Osteocyte (in vitro differentiated cells): ENCODE data around the gene GYG1. TPM values are rescaled to one million over a fixed set of nuclear protein-coding genes. Genes with fewer than 3 reads are reported as not detected.
A peak's percentile ranks its signal among the peaks of the same experiment; 100 is the strongest.

ENCODE experiments used
- DNase-seq: peaks from one replicate; pipeline ENCODE4 v3.0.0; 2021; ENCODE audit warnings: mixed read lengths; ENCODE audit not compliant: unreplicated experiment; ENCODE audit errors: extremely low spot score
- H3K27ac Mint-ChIP-seq: one replicate; pipeline ENCODE4 v1.8.0; 2021; ENCODE audit warnings: mild to moderate bottlenecking, mixed read lengths; ENCODE audit not compliant: unreplicated experiment
- H3K27me3 Mint-ChIP-seq: one replicate; pipeline ENCODE4 v1.8.0; 2021; ENCODE audit warnings: mixed read lengths; ENCODE audit not compliant: unreplicated experiment
- H3K36me3 Mint-ChIP-seq: one replicate; pipeline ENCODE4 v1.8.0; 2021; ENCODE audit warnings: mixed read lengths; ENCODE audit not compliant: unreplicated experiment
- H3K4me1 Mint-ChIP-seq: one replicate; pipeline ENCODE4 v1.8.0; 2021; ENCODE audit warnings: mixed read lengths; ENCODE audit not compliant: unreplicated experiment
- H3K4me3 Mint-ChIP-seq: one replicate; pipeline ENCODE4 v1.8.0; 2021; ENCODE audit warnings: mild to moderate bottlenecking, moderate library complexity, mixed read lengths; ENCODE audit not compliant: unreplicated experiment
- H3K9me3 Mint-ChIP-seq: one replicate; pipeline ENCODE4 v1.8.0; 2021; ENCODE audit warnings: mixed read lengths; ENCODE audit not compliant: unreplicated experiment
- total RNA-seq: library from RNA; stranded (reverse); gene quantifications from 2 replicates; pipeline ENCODE4 v1.2.1, GENCODE V29; 2021
- TF ChIP-seq, protein P1 (sequence below): fragments of 200-600 bp; sonication (generic); IDR thresholded peaks from 2 replicates; pipeline ENCODE4 v1.5.0; 2021; ENCODE audit warnings: antibody characterized with exemption, mild to moderate bottlenecking, moderate library complexity

GYG1 gene
- total RNA-seq, 1 donor from 2014 or later: 43.0 TPM

DNA sequence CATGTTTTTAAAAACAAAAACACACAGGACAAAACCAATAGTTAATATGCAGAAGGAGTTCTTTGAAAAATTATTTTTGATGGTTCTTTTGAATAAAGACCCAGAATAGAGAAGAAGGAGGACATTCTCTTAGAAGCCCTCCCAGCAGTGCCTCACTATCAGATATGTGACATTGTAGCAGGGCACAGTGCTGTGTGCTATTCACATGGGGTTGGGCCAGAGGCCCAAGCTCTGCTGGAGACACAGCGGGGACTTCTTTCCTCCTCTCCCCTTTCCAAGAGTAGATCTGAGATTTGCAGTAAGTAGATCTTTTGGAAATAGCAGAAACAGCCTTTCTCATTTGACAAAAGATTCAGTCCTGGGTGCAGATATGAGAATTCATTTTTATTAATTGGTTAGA is 6.3 kb downstream of the GYG1 start:
- Mint-ChIP-seq H3K27ac (no peak overlapping the region), H3K36me3 (peaks cover 44% of the 10 kb centered on the region), H3K9me3 (no peaks in the 10 kb centered on the region), H3K4me3 (no peak overlapping the region), H3K4me1 (peaks cover 18% of the 10 kb centered on the region), H3K27me3 (no peaks in the 10 kb centered on the region)
- DNase-seq: no peak
- TF ChIP-seq, protein P1, sequence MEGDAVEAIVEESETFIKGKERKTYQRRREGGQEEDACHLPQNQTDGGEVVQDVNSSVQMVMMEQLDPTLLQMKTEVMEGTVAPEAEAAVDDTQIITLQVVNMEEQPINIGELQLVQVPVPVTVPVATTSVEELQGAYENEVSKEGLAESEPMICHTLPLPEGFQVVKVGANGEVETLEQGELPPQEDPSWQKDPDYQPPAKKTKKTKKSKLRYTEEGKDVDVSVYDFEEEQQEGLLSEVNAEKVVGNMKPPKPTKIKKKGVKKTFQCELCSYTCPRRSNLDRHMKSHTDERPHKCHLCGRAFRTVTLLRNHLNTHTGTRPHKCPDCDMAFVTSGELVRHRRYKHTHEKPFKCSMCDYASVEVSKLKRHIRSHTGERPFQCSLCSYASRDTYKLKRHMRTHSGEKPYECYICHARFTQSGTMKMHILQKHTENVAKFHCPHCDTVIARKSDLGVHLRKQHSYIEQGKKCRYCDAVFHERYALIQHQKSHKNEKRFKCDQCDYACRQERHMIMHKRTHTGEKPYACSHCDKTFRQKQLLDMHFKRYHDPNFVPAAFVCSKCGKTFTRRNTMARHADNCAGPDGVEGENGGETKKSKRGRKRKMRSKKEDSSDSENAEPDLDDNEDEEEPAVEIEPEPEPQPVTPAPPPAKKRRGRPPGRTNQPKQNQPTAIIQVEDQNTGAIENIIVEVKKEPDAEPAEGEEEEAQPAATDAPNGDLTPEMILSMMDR: no peak

DNA sequence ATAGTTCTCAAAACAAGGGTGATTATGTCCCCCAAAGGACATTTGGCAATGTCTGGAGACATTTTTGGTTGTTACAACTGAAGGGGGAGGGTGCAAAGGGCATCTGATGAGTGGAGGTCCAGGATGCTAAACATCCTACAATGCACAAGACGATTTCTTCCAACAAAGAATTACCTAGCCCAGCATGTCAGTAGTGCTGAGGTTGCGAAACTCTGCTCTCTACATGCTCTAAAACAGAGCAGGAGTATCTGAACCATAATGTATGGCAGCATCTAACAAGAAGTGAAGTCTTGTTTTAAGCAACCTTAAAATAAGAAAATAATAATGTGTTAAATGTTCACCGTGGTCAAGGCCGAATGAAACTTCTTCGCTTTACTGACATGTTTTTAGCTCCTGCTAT is 7.0 kb downstream of the GYG1 start:
- no peaks in the 10 kb centered on the region for H3K27me3 Mint-ChIP-seq
- DNase-seq: no peak
- TF ChIP-seq, protein P1: no peak
- H3K9me3 Mint-ChIP-seq: no peaks in the 10 kb centered on the region
- no peak overlapping the region for H3K4me3 Mint-ChIP-seq
- H3K27ac Mint-ChIP-seq: peak overlapping the region; percentile 57
- H3K36me3 Mint-ChIP-seq: peaks cover 44% of the 10 kb centered on the region
- peaks cover 12% of the 10 kb centered on the region for H3K4me1 Mint-ChIP-seq

GRCh38 chr3:148998715-148999423 is 7.5 kb downstream of the GYG1 start:
- no peak for DNase-seq
- Mint-ChIP-seq H3K27me3 (no peaks in the 10 kb centered on the region), H3K9me3 (no peaks in the 10 kb centered on the region), H3K27ac (peak overlapping the region; percentile 57), H3K4me1 (peaks cover 8% of the 10 kb centered on the region), H3K36me3 (peaks cover 47% of the 10 kb centered on the region), H3K4me3 (no peak overlapping the region)
- TF ChIP-seq, protein P1: no peak

DNA sequence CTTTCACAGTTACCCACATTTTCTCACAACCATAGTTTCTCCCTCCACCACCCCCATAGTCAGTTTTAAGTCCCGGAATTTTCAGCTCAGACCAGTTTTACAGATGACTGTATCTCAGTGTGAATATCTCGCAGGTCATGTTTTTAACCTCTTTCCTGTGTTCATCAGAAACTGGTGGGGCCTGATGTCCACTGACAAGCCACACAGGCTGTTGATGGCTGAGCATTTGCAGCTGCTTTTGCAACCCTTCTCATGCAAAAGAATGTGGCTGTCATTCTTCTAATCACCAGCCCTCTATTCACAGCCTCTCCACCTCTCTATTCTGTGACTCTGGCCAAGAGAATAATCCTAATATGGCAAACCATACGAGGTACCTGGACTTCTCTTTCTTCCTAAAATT is 8.5 kb downstream of the GYG1 start:
- DNase-seq: no peak
- Mint-ChIP-seq H3K27me3 (no peaks in the 10 kb centered on the region), H3K36me3 (peaks cover 47% of the 10 kb centered on the region), H3K4me3 (no peak overlapping the region), H3K4me1 (peaks cover 13% of the 10 kb centered on the region), H3K27ac (no peak overlapping the region), H3K9me3 (no peaks in the 10 kb centered on the region)
- TF ChIP-seq, protein P1: no peak

DNA sequence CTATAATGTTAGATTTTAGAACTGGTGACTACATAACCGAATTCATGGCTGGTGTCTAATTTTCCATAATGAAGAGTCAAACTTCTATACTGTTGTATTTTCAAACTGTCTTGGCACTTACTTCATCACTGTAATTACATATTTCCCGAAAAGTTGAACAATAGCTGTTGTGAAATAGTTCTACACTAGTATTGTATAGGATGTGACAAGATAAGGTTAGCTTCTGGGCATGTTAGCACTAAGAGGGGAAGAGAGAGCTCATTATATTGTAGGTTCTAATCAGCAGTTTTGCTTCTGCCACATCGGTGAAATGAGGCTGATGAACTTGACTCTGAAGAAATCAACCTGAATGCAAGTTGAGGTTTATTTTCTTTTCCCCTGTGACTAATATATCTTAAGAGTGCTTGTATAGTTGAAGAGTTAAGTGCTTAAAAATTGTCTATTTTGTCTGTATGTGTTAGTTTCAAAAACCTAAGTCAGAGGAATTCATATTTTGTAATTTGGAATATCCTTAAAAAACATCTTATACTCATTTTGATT is 8.9 kb downstream of the GYG1 start:
- Mint-ChIP-seq H3K9me3 (no peaks in the 10 kb centered on the region), H3K27me3 (no peaks in the 10 kb centered on the region), H3K27ac (no peak overlapping the region), H3K36me3 (peaks cover 45% of the 10 kb centered on the region), H3K4me1 (peaks cover 14% of the 10 kb centered on the region), H3K4me3 (no peak overlapping the region)
- TF ChIP-seq, protein P1: no peak
- no peak for DNase-seq
